Activated gamma-delta T cell (primary cell): ENCODE data around the gene STX5.
A peak's percentile ranks its signal among the peaks of the same experiment; 100 is the strongest.
"Not testable (repeated sequence)": the region's sequence is repeated elsewhere in the genome, so short reads cannot be mapped to it uniquely, and the experiment has no call there.

Experiments used
- DNase-seq: peaks from one replicate; lab custom pipeline; 2025; lab: John Stamatoyannopoulos, UW

The STX5 gene

GRCh38 chr11:62787005-62787759 is 44.7 kb downstream of the STX5 start, which contains the start of gene TMEM179B:
Gene TMEM179B, plus strand, starts transcription at chr11:62787402. Its CDS starts 30 bp downstream, at chr11:62787432.
- peak; percentile 85 for DNase-seq

GRCh38 chr11:62786318-62787004 is 45.4 kb downstream of the STX5 start:
- DNase-seq: peak; percentile 70

GRCh38 chr11:62782753-62783152 is 49.1 kb downstream of the STX5 start:
- DNase-seq: no peak

- DNase-seq: no peak
Measured at GRCh38 chr11:62778441-62778840, 53.4 kb downstream of the STX5 start.

GRCh38 chr11:62777389-62777788 is 54.5 kb downstream of the STX5 start:
- DNase-seq: no peak

GRCh38 chr11:62775646-62776045 is 56.2 kb downstream of the STX5 start:
- DNase-seq: no peak

- DNase-seq: no peak
Measured at GRCh38 chr11:62774407-62774806, 57.4 kb downstream of the STX5 start.

- DNase-seq: peak; percentile 85
Measured at GRCh38 chr11:62771144-62772021, 60.5 kb downstream of the STX5 start, which contains the start of gene TAF6L. Gene TAF6L, plus strand, starts transcription at chr11:62771396. Its CDS starts 4,388 bp downstream, at chr11:62775784.

- no peak for DNase-seq
Measured at GRCh38 chr11:62770778-62771143, 61.1 kb downstream of the STX5 start.

- not testable (repeated sequence) for DNase-seq
Measured at GRCh38 chr11:62760867-62761227, 71.0 kb downstream of the STX5 start.

GRCh38 chr11:62757846-62758788 is 73.7 kb downstream of the STX5 start:
- DNase-seq: no peak
